ENCODE results near the gene SET. TPM values are rescaled to one million over a fixed set of nuclear protein-coding genes. Genes with fewer than 3 reads are reported as not detected.
A peak's percentile ranks its signal among the peaks of the same experiment; 100 is the strongest.

Gene SET
- total and polyA plus RNA-seq, 2 of the 13 experiments (the other 11 are each of a cell fraction or from before 2014, with no cell fraction given): 94.2 to 611 TPM

- TF ChIP-seq ZBTB40 (IDR thresholded peaks at IDR 0.05): no peak
- no peak for TF ChIP-seq ZBTB40 (CRISPR knock-in tag; IDR thresholded peaks at IDR 0.05)
- no peak for TF ChIP-seq STAG1 (CRISPR knock-in tag; IDR thresholded peaks at IDR 0.05)
- no peak for TF ChIP-seq ZNF280B (CRISPR knock-in tag; IDR thresholded peaks at IDR 0.05; ENCODE audit: borderline replicate concordance)
- peak; percentile 25; the same call in 1 of the 2 replicates for TF ChIP-seq TBX3 (IDR thresholded peaks at IDR 0.05; ENCODE audit: borderline replicate concordance)
- no peak for TF ChIP-seq HINFP (CRISPR knock-in tag; IDR thresholded peaks at IDR 0.05; ENCODE audit: low read depth)
- TF ChIP-seq YEATS4 (CRISPR knock-in tag; IDR thresholded peaks at IDR 0.05; ENCODE audit: borderline replicate concordance): no peak
- peak; percentile 64; the same call in 1 of the 2 replicates for TF ChIP-seq POLR2AphosphoS5 (IDR thresholded peaks at IDR 0.05; ENCODE audit: low read depth, low read length)
- TF ChIP-seq DBP (CRISPR knock-in tag; IDR thresholded peaks at IDR 0.05; ENCODE audit: not compliant biosample characterization): no peak
- 0 out of 2 replicates have a peak, but pooled peaks have one; percentile 12 for TF ChIP-seq ZNF691 (CRISPR knock-in tag; IDR thresholded peaks at IDR 0.05; ENCODE audit: borderline replicate concordance, low read depth)
- TF ChIP-seq ZBTB38 (CRISPR knock-in tag; IDR thresholded peaks at IDR 0.05): 0 out of 2 replicates have a peak, but pooled peaks have one; percentile 48
- TF ChIP-seq TFAP4 (IDR thresholded peaks at IDR 0.05; ENCODE audit: borderline replicate concordance, low read depth): peak; percentile 64; the same call in 1 of the 2 replicates
Measured at GRCh38 chr9:128684325-128685199, 4.5 kb upstream of the SET start (continued).
